Esophagus muscularis mucosa (tissue), 3 donors: ENCODE data around the gene PPP2R3B.

Source experiments
- CTCF ChIP-seq, 3 experiments: fragments of 200-600 bp in 2 of 3; fragments of 450-650 bp in 1 of 3; sonication (generic) in 2 of 3; IDR thresholded peaks; one replicate each; pipeline ENCODE4 v1.5.1; 2017 to 2019; ENCODE audit warnings: antibody characterized with exemption in 3 of 3, mild to moderate bottlenecking in 2 of 3, moderate library complexity in 1 of 3
- POLR2A ChIP-seq: fragments of 450-650 bp; IDR thresholded peaks from one replicate; pipeline ENCODE4 v1.6.1; 2017; ENCODE audit warnings: antibody characterized with exemption, moderate library complexity, mild to moderate bottlenecking, low read depth
- POLR2AphosphoS5 ChIP-seq, 2 donors: sonication (generic); formaldehyde crosslinking; IDR thresholded peaks; one replicate each; pipeline ENCODE4 v1.6.1; 2017; ENCODE audit warnings: antibody characterized with exemption in 2 of 2

GRCh38 chrX:361231-362145 is 25.2 kb downstream of the PPP2R3B start:
- no peak for TF ChIP-seq CTCF (IDR thresholded peaks at IDR 0.05)
- TF ChIP-seq POLR2AphosphoS5 (IDR thresholded peaks at IDR 0.05), result no peak
- TF ChIP-seq POLR2A, result no peak
